GM18498 (cell line): Measurements from ENCODE around the gene TBC1D22A.
"Not testable (repeated sequence)": the region's sequence is repeated elsewhere in the genome, so short reads cannot be mapped to it uniquely, and the experiment has no call there.

Experiments used
- ATAC-seq: cut with Tn5 transposase; IDR thresholded peaks from one replicate; pipeline ENCODE4 v1.9.1; 2021; ENCODE audit warnings: mild to moderate bottlenecking, moderate library complexity; ENCODE audit not compliant: unreplicated experiment

The TBC1D22A gene

DNA sequence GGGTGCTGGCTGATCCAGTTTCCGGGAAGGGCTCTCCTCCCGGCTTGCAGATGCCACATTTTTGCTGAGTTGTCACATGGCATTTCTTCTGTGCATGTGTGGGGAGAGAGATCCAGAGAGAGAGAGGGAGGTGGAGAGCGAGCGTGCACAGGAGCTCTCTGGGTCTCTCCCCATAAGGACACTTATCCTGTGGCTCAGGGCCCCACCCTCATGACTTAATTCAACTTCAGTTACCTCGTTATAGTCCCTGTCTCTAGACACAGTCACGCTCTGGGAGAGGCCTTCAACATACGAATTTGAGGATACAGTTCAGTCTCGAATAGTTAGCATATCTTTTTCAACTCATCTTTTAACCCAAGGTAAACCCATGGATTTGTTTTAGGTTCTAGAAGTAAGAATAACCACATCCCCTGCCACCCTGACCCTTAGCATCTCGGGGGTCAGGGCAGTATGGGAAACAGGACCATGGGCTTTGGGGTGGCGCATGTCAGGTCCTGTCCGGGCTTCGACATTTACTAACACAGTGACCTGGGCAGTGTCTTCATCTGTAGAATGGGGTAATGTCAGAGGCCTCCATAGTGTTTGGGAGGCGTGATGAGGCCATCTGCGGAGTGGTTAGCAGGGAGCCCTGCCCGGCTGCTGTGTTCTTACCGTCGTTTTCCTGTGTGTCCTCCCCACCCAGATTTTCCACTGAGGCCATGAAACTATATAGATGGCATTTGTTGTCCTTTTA, 46.9 kb downstream of the TBC1D22A start:
- ATAC-seq = no peak

DNA sequence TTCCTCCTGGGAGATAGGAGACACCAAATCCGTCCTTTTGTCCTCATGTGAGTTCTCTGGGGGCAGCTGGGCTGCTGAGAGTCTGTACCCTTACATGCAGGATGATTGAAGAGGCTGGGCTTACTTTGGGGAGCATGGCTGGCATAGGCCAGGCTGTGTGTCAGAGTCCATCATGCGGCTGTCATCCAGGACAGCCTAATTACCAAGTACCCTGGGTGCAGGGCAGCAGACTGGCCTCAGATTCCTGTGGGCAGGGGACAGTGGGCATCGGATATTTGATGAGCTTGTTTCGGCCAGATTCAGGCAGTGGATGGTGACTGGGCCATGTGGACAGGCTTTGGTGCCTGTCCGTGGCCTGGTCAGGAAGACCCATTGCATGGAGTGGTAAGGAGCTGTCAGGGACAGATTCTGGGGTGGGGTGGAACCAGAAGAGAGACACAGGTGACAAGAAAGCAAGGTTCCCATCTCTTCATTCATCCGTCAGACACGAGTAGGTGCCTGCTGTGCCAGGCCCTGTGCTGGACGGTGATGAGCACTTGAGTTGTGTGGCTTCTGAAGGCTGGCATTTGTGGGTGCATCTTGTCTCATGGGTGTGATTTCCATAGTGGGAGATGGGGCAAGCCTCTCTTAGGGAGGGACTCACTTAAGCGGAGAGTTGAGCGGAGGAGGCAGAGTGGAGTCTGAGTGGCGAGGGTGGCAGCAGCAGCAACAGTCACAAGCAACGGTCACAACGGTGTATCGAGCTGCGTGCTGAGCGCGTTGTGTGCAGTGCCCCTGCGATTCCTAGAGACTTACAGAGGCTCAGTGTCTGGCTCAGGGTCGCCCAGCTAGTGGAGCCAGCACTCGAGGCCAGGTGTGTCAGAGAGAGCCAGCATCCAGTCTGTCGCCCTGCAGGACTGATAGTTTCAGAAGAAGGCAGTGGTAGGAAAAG, 48.7 kb downstream of the TBC1D22A start:
- ATAC-seq = no peak

DNA sequence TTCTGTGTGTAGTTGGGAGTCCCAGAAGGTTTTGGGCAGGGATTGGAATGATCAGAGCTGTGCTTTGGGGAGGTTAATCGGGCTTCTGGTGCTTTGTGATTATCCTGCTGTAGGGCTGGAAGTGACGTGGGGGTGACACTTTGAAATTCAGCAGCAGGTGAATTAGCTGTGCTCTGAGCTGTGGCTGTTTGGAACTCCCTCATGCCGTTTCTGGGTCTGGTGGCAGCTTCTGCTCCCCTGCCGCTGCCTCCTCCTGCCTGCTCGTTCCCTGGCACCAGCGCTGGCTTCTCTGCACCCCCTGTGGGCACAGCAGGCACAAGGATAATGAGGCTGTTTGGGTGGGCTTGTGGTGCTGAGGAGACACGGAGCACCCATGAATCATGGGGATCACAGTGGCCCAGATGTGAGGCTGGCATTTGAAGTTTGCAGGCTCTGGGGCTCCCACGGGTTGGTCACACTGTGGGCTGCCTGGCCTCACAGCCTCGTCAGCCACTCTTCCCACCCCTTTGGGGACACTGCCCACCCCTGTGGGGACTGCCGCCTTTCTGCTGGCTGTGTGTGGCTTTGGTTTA, 49.7 kb downstream of the TBC1D22A start:
- no peak for ATAC-seq

DNA sequence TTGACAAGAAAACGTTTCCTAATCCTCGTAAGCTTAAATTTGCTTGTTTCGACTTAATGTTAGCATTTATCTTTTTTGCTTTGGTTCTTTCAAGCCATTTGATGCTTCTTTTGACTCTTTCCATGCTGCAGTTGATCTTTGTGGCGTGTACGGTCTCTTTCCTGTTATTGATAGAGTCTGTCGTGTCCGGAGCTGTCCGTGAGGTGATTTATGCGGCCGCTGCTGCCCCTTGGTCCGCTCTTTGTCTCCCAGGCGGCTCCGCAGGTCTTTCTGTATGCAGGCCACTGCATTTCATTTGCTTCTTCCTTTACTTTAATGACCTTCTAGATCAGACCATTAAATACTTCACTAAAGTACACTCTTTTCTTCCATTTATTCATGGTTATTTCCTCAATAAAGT, 50.3 kb downstream of the TBC1D22A start:
- no peak for ATAC-seq

DNA sequence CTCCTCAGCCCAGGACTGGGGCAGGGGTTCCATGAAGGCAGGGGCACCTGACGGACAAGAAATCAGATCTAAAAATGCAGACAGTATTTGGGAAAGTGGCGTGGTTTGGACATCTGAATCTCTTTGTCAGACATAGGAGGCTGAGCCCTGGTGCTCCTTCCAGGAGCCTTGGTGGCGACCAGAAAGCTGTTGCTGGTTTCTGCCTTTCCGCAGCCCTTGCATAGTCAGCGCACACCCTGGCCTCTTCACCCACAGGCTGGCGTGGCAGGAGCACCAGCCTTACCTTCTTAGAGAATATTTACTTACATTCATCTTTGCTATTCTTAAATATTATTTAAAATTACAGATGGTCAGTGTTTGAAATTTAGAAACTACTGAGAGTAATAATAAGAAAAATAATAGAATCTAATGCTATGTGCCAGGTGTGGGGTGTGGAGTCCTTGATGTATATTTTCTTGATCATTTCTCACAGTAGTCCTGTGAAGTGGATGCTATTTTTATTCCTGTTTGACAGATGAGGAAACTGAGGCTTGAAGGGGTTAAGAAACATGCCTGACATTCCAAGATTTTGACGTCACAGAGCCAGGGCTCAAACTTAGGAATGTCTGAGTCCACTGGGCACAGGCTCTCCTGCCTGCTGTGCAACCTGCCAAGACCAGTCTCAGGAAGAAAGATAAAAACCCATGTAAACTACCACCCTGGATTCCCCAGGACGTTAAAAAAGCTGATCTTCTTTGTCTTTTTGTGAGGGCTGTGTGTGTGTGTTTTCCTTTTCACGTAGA, 51.6 kb downstream of the TBC1D22A start:
- ATAC-seq = no peak

DNA sequence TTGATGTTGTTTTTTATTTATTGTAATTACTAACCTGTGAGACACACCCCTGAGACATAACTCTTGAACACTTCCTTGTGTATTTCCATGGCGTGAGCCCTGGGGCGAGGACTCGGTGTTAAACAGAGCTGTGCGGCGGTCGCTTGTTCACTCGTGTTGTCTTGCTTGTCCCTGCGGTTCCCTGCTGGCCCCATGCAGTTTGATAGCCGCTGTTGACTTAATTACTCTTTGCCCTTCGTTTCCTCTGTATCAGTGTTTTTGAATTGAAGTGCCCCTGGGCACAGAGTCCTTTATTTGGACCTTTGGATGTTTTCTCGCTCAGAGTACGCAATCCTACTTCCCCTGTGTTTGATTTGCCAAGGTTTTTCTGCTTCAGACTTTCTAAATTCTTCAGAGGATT, 52.7 kb downstream of the TBC1D22A start:
- ATAC-seq = no peak

DNA sequence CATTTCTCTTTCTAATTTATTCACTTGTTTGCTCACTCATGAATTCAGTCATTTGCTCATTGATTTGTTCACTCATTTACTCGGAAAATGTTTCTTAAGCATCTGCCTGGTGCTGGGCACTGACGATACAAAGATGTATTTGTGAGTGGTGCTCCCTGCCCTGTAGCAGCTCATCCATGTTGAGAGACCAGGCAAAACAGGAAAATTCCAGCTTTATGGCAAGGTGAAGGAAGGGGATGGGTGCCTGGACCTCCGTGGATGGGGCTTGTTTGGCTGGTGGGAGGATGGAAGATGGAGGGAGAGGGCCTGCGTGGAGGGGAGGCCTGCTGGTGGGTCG, 53.1 kb downstream of the TBC1D22A start:
- no peak for ATAC-seq

DNA sequence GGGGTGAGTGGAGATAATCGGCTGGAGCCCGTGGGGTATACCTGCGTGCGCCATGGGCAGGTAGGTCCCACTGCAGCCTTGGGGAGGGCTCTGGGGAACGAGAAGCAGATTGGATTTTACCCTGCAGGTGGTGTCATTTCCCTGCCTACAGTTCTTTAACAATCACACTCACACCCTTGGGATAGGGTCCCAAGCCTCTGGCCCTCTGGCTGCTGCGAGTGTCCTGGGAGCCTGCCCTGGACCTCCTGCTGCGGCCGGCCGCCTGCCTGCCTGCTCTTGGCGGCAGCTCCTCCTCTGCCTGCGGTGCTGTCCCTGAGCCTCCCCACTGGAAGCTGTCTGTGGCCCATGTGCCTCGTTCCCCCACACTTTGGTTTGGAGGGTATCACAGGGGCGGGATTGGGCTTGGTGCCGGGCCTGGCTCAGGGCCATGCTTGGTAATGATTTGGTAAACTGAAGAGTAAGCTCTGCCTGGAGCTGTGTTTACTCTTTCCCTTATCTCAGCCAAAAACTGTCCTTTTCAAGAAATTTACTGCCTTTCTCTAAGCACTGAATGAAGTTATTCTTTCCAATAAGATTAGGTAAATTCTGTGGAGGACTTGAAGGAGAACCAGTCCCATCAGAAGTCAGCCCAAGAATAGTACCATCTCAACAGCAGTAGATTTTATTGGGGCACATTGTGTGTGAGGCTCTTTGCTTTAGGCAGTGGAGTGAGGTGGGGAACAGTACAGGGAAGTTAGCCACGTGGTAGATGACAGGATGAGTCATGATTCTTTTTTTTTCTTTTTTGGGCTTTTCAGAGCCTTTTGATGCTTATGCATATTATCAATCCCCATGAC, 53.7 kb downstream of the TBC1D22A start:
- ATAC-seq = no peak

DNA sequence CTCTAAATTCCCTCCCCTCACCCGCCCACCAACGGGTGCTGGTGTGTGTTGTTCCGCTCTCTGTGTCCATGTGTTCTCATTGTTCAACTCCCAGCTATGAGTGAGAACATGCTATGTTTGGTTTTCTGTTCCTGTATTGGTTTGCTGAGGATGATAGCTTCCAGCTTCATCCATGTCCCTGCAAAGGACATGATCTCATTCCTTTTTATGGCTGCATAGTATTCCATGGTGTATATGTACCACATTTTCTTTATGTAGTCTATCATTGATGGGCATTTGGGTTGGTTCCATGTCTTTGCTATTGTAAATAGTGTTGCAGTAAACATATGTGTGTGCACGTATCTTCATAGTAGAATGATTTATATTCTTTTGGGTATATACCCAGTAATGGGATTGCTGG, 54.9 kb downstream of the TBC1D22A start:
- not testable (repeated sequence) for ATAC-seq

DNA sequence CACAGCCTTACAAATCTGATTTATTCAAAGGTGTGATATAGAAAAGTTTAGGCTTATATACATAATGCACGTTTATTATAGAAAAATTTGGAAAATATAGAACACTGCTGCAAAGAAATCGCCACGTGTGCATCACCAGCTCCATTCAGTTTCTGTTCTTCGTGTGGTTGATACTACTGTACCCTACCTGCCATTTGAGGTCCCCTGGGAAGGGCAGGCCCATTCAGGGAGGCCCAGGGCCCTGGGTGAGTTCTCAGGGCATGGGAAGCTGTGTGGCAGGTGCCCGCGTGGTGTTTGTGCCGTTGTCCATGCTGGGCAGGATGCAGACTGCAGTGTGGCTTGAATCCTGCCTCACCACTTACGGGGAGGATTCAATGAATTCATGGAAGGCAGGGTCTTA, 60.8 kb downstream of the TBC1D22A start:
- ATAC-seq = no peak

DNA sequence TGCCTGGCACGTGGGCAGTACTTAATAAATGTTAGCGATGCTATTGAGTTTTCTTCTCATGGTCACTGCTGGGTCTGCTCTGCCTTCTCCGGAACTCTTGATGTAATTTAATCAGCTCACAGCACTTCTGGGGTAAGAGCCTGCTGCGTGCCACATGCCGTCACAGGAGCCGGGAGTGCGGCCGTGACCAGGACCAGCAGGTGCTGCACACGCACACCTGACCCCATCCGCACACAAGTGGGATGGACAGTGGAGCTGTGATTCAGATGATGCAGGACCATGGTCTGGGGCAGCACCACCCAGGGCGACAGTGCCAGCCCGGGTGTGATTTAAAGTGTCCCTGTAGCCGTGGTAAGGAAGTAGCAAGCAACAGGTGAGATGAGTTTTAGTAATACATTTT, 61.2 kb downstream of the TBC1D22A start:
- ATAC-seq = no peak

DNA sequence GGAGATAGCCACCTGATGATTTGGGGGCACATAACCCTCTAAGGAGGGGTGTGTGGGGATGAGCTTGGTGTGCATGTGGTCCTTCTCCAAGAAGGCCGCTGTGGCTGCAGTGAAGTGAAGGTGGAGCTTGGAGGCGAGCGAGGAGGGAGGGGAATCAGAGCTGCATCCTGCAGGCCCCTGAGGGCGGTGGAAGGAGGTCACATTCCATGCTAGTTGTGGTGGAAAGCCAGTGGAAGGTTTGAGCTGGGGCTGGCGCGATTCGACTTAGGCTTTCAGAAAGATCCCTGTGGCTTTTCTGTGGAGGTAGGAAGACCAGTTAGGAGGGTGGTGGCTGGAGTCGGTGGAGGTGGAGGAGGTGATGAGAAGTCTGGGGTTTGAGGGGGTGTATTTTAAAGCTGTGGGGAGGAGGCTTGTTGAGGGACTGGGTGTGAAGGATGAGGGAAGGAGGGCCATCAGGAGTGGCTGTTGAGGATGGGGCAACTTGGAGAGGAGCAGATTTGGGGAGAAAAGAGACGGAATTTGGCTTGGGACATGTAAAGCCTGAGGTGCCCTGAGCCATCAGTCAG, 62.0 kb downstream of the TBC1D22A start:
- no peak for ATAC-seq

DNA sequence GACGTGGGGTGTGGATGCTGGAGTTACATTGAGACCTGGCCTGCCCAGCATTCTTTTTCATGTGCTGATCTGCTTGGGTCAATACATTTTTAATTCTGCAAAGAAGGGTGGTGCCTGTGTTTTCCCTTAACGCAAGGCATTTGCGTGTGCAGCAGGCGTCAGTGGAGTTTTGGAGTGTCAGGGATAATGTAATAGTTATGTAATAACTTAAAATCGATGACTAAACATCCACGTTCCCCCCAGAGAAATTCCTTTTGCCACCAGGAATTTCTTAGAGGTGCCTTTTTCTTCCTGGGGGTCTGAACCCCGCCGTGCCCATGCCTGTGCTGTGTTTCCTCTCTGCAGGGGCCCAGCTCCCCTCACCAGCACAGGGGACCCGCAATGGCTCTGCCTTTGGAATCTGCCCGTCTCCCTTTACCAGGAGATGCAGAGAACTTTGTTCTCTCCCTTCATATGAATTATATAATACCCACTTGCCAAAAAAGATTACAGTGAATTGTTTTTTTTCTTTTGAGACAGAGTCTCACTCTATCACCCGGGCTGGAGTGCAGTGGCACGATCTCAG, 62.6 kb downstream of the TBC1D22A start:
- ATAC-seq = no peak

DNA sequence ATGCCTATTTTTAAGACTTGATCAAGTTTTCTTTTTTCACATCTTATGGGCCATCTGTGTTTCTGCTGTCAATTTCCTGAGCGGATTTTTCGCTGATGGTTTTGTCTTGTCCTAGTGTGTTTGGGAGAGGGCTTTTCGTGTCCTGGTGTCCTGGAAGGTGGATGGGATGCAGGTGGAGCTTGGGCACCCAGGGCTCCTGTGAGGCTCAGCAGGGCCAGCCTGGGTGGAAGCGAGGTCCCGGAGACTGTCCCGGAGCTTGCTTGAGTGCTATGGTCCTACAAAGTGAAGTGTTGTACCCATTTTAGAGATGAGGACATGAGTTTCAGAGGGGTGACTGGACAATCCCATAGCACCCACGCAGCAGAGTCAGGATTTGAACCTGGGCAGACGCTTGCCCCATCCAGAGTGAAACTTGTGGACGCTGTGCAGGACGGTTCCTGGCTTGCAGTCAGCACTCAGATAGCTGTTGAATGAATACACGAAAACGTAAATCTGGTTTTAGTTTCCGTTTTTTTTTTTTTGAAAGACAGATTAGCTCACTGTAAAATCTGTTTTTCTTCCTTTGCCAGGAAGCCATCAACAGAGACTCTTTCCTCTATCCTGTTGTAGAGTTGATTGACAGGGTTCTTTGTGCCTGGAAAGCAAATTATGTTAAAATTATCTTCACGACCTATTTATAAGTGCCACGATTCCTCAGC, 64.1 kb downstream of the TBC1D22A start:
- ATAC-seq = no peak

DNA sequence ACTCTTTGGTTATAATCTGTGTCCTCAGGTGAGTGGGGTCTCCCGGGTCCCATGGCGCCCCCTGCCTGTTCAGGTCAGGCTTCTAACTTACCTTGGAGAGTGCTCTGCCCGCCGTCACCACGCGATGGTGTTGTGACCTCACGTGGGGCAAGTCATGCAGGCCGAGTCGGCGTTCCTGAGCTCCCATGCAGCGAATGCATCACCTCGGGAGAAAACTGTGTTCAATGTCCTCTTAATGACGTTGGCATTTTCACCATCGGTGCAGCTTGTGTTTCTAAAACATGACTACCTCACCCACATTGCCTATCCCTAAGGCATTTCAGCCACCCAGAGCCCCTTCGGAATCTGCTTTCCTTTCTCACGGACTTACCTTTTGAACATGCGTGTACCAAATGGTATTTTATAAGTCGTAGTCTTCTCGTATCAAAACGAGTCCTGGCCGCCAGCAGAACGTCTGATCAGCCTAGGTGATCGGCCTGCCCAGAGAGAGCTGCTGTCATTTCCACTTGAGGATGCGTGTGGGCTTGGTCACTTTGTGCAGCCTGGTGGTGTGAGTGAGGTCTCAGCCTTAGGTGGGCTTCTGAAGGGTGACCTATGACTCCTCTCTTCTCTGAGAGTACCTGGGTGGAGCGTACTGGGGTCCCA, 64.8 kb downstream of the TBC1D22A start:
- no peak for ATAC-seq

DNA sequence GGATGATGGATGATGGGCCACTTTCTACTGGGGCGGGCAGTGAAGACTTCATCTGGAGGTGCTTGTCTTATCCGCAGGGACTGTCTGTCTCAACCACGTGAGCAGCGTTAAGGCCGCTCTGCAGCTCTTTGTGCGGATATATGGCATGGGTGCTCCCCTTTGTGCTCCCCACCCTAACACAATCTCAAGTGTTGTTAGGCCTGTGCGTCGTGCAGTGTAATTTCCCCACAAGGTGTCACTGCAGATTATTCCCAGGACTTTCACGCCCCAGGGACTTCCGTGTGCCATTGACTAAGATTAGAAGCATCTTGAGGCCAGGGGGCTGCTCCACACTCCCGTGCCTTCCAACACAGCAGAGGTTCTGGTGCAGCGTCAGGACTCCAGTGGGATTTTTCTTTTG, 65.3 kb downstream of the TBC1D22A start:
- ATAC-seq = no peak

DNA sequence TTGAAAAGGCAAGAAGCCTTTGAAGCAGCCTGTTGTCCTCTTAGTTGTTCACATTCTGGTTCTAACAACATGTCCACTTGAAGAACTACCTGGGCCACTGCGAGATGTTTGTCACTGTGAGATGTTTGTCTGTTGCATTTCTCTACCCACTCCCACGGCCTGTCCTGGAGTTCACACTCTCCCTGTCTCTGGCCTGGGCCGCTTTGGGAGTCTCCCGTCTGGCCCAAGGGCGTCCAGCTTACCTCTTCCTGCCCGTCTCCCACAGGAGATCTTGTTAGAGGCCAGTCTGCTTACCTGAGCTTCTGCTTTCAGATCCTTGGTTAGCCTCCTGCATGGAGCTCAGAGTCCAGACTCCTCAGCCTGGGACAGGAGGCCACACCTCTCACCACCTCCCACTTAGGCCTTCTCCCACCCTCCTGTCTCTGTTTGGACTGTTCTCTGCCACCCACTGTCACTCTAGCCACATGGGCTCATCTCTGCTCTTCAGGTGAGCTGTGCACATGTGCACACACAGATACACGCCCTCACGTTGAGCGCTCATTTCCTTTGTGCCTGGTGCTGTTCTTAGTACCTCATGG, 66.0 kb downstream of the TBC1D22A start:
- no peak for ATAC-seq
